ENCODE results near the gene DMAC2L. TPM values are rescaled to one million over a fixed set of nuclear protein-coding genes. Genes with fewer than 3 reads are reported as not detected.

DMAC2L gene
- total RNA-seq, 2 experiments from 2014 or later: 13.8 to 33.0 TPM

GRCh38 chr14:50357124-50357523 lies 45.0 kb downstream of the DMAC2L start:
- Histone ChIP-seq H3K36me3 (ENCODE audit: insufficient read depth, low read length) (no peaks in the 10 kb centered on the region), H3K4me3 (ENCODE audit: low read depth, low read length, poor library complexity, severe bottlenecking) (no peak overlapping the region), H3K27ac (ENCODE audit: low read depth, low read length, poor library complexity, severe bottlenecking) (no peak overlapping the region), H3K9me2 (ENCODE audit: insufficient read depth, low read length) (no peaks in the 10 kb centered on the region), H3K4me1 (ENCODE audit: insufficient read depth, low read length, poor library complexity, severe bottlenecking) (no peaks in the 10 kb centered on the region), H4K20me1 (ENCODE audit: insufficient read depth, low read length) (no peaks in the 10 kb centered on the region), H3K79me2 (ENCODE audit: insufficient read depth, low read depth, low read length) (no peaks in the 10 kb centered on the region), H3K4me2 (ENCODE audit: low read length) (no peak overlapping the region), H3K9me3 (ENCODE audit: low read length) (no peaks in the 10 kb centered on the region), H2AFZ (ENCODE audit: low read length) (no peak overlapping the region)
- TF ChIP-seq EZH2phosphoT487 (IDR thresholded peaks at IDR 0.05; ENCODE audit: borderline replicate concordance, low read depth, low read length): no peak
- BruUV-seq (replicated peaks): no TSS peak
- intact Hi-C loops (cut with micrococcal nuclease; ENCODE audit: unreplicated experiment): no loop called here
- DNase-seq (ENCODE audit: low spot score): no peak
- ChIA-PET CTCF (ENCODE audit: unreplicated experiment) (no interaction called here), POLR2A (interaction anchor here (0.9 to 1.6 kb wide), 2 partner anchors 22 to 26 kb away, joined by 3 to 4 read pairs; no protein-coding TSS in a partner anchor)

- Histone ChIP-seq H3K9me3 (ENCODE audit: low read length) (no peaks in the 10 kb centered on the region), H2AFZ (ENCODE audit: low read length) (no peak overlapping the region), H3K9me2 (ENCODE audit: insufficient read depth, low read length) (no peaks in the 10 kb centered on the region), H3K36me3 (ENCODE audit: insufficient read depth, low read length) (no peaks in the 10 kb centered on the region), H3K4me1 (ENCODE audit: insufficient read depth, low read length, poor library complexity, severe bottlenecking) (no peaks in the 10 kb centered on the region), H3K79me2 (ENCODE audit: insufficient read depth, low read depth, low read length) (no peaks in the 10 kb centered on the region), H4K20me1 (ENCODE audit: insufficient read depth, low read length) (no peaks in the 10 kb centered on the region), H3K27ac (ENCODE audit: low read depth, low read length, poor library complexity, severe bottlenecking) (no peak overlapping the region), H3K4me2 (ENCODE audit: low read length) (no peak overlapping the region), H3K4me3 (ENCODE audit: low read depth, low read length, poor library complexity, severe bottlenecking) (no peak overlapping the region)
- ChIA-PET CTCF (ENCODE audit: unreplicated experiment) (no interaction called here), POLR2A (no interaction called here)
- intact Hi-C loops (cut with micrococcal nuclease; ENCODE audit: unreplicated experiment): no loop called here
- no peak for DNase-seq (ENCODE audit: low spot score)
- no TSS peak for BruUV-seq (replicated peaks)
- TF ChIP-seq EZH2phosphoT487 (IDR thresholded peaks at IDR 0.05; ENCODE audit: borderline replicate concordance, low read depth, low read length) (no peak), CTCF (conservative IDR thresholded peaks at IDR 0.05; ENCODE audit: low read length) (no peak)
These were observed 45.8 kb downstream of the DMAC2L start for GRCh38 chr14:50357753-50358395.

GRCh38 chr14:50359631-50360030 lies 47.5 kb downstream of the DMAC2L start:
- H3K4me1 ChIP-seq (ENCODE audit: insufficient read depth, low read length, poor library complexity, severe bottlenecking): peaks cover 12% of the 10 kb centered on the region
- no peaks in the 10 kb centered on the region for H3K9me3 ChIP-seq (ENCODE audit: low read length)
- intact Hi-C loops (cut with micrococcal nuclease; ENCODE audit: unreplicated experiment): loop anchor here (5.0 kb wide), 1 partner anchor 47 kb away; the partner anchor contains the start of genes DMAC2L and L2HGDH
- CTCF ChIA-PET (ENCODE audit: unreplicated experiment): no interaction called here
- no peaks in the 10 kb centered on the region for H3K79me2 ChIP-seq (ENCODE audit: insufficient read depth, low read depth, low read length)
- POLR2A ChIA-PET: interaction anchor here (0.6 to 1.2 kb wide), 7 partner anchors 8 to 1762 kb away, joined by 3 to 5 read pairs (median 4); no protein-coding TSS in a partner anchor
- H3K4me3 ChIP-seq (ENCODE audit: low read depth, low read length, poor library complexity, severe bottlenecking): no peak overlapping the region
- no peaks in the 10 kb centered on the region for H4K20me1 ChIP-seq (ENCODE audit: insufficient read depth, low read length)
- H3K9me2 ChIP-seq (ENCODE audit: insufficient read depth, low read length): no peaks in the 10 kb centered on the region
- H3K4me2 ChIP-seq (ENCODE audit: low read length): no peak overlapping the region
- no peak for DNase-seq (ENCODE audit: low spot score)
- H3K27ac ChIP-seq (ENCODE audit: low read depth, low read length, poor library complexity, severe bottlenecking): no peak overlapping the region
- TF ChIP-seq CTCF (conservative IDR thresholded peaks at IDR 0.05; ENCODE audit: low read length) (no peak), EZH2phosphoT487 (IDR thresholded peaks at IDR 0.05; ENCODE audit: borderline replicate concordance, low read depth, low read length) (no peak)
- no peak overlapping the region for H2AFZ ChIP-seq (ENCODE audit: low read length)
- no TSS peak for BruUV-seq (replicated peaks)
- no peaks in the 10 kb centered on the region for H3K36me3 ChIP-seq (ENCODE audit: insufficient read depth, low read length)
